GM12864 (cell line): ENCODE measurements around the gene MRPS14.

ENCODE experiments used
- DNase-seq: peaks from one replicate; pipeline ENCODE4 v3.0.0-alpha.2; 2011; ENCODE audit warnings: low read depth
- H3K4me3 ChIP-seq: 2 replicates; pipeline ENCODE4 v1.5.1; 2011; ENCODE audit warnings: mild to moderate bottlenecking, low read depth, low read length, control low read depth
- TF ChIP-seq, protein P1 (sequence below): IDR thresholded peaks from 2 replicates; pipeline ENCODE4 v1.5.1; 2011; ENCODE audit warnings: low read depth, mild to moderate bottlenecking, moderate library complexity, low read length, control low read depth, inconsistent platforms; ENCODE audit errors: missing control alignments

Gene MRPS14

GRCh38 chr1:174995916-174996315 lies 27.3 kb downstream of the MRPS14 start:
- H3K4me3 ChIP-seq = no peak overlapping the region
- no peak for DNase-seq
- TF ChIP-seq, protein P1, sequence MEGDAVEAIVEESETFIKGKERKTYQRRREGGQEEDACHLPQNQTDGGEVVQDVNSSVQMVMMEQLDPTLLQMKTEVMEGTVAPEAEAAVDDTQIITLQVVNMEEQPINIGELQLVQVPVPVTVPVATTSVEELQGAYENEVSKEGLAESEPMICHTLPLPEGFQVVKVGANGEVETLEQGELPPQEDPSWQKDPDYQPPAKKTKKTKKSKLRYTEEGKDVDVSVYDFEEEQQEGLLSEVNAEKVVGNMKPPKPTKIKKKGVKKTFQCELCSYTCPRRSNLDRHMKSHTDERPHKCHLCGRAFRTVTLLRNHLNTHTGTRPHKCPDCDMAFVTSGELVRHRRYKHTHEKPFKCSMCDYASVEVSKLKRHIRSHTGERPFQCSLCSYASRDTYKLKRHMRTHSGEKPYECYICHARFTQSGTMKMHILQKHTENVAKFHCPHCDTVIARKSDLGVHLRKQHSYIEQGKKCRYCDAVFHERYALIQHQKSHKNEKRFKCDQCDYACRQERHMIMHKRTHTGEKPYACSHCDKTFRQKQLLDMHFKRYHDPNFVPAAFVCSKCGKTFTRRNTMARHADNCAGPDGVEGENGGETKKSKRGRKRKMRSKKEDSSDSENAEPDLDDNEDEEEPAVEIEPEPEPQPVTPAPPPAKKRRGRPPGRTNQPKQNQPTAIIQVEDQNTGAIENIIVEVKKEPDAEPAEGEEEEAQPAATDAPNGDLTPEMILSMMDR = no peak

GRCh38 chr1:174995121-174995520 lies 28.1 kb downstream of the MRPS14 start:
- no peak for DNase-seq
- no peak overlapping the region for H3K4me3 ChIP-seq
- TF ChIP-seq, protein P1 = no peak

DNA sequence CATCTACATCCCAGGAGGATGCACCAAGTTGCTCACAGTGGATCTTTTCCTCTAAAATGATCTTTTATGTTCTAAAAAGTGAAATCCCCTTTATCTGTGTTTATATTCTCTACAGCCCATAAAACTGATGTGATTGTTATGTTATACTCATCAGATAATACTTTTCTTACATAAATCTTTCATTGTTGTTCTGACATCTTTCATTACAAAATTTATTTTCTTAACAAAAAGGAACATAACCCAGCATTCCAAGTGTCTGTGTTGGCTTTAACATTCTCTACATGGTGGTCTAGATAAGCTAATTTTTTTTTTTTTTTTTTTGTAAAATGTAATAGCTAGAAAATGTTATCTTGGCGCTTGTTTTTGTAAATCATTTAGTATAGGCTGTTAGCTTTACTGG lies 31.8 kb downstream of the MRPS14 start:
- no peak for DNase-seq
- no peak overlapping the region for H3K4me3 ChIP-seq
- TF ChIP-seq, protein P1 = no peak

DNA sequence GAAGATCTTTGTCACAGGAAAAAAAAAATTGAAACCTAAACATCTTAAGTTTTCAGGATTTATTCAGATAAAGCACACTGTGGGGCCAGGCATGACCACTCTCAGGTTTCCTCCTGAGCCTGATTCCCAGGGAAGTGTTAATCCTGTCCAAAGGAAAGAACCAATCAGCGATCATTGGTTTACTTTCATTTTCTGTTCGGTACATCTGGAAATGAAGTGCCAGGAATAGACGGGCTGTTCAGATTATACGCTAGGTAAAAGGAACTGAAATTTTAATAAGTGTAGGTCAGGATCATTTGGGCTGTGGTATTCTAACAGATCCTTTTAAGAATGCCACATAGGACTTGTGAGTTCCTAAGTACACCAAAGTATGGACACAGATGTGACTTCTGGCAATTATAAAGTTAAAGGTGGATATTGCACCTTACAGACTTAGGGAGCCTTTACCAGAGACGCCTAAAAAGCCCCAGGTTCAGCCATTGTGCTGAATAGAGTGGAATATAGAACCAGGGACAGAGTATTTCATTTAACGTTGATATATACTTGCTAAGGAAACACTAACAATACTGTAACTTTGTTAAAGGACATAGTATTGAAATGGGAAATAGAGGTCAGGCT lies 32.7 kb downstream of the MRPS14 start:
- peak overlapping the region; percentile 30; the same call in 1 of the 2 replicates for H3K4me3 ChIP-seq
- TF ChIP-seq, protein P1 = no peak
- DNase-seq = no peak

- no peak overlapping the region for H3K4me3 ChIP-seq
- DNase-seq = no peak
- TF ChIP-seq, protein P1 = no peak
These were observed 33.5 kb downstream of the MRPS14 start for GRCh38 chr1:174989536-174990220.

DNA sequence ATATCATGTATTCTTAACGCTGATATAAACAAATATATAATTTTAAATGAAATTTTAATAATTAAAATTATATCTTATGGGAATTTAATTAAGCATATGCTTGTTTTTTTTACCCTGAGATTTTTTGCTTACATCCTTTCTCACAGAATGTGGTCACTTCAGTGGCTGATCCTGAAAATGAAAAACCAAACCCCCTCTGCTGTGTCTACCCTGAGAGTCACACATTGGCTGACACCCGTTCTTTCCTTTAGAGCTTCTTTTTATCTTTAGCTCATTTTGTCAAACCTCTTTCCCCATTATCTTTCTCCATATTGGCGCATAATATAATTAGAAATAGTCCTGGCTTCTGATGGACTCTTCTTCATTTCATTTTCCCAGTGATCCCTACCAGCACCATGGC lies 34.2 kb downstream of the MRPS14 start:
- H3K4me3 ChIP-seq = no peak overlapping the region
- DNase-seq = no peak
- TF ChIP-seq, protein P1 = no peak

GRCh38 chr1:174988539-174988938 lies 34.7 kb downstream of the MRPS14 start:
- TF ChIP-seq, protein P1 = no peak
- DNase-seq = no peak
- no peak overlapping the region for H3K4me3 ChIP-seq
